Breast epithelium (tissue), 3 donors: ENCODE data around the gene LYRM4.

Experiments used
- POLR2A ChIP-seq: fragments of 450-650 bp; IDR thresholded peaks from one replicate; pipeline ENCODE4 v1.6.1; 2016; ENCODE audit warnings: antibody characterized with exemption, mild to moderate bottlenecking, moderate library complexity
- POLR2AphosphoS5 ChIP-seq, 3 donors: sonication (generic); formaldehyde crosslinking; IDR thresholded peaks; one replicate each; pipeline ENCODE4 v1.6.1; 2017; ENCODE audit warnings: antibody characterized with exemption in 3 of 3
- TF ChIP-seq, protein P1 (sequence below), 3 donors: fragments of 450-650 bp; IDR thresholded peaks; one replicate each; pipeline ENCODE4 v1.5.1; 2016 to 2017; ENCODE audit warnings: antibody characterized with exemption in 3 of 3, mild to moderate bottlenecking in 3 of 3, moderate library complexity in 3 of 3

- TF ChIP-seq POLR2A (no peak), POLR2AphosphoS5 (IDR thresholded peaks at IDR 0.05) (no peak)
- TF ChIP-seq, protein P1, sequence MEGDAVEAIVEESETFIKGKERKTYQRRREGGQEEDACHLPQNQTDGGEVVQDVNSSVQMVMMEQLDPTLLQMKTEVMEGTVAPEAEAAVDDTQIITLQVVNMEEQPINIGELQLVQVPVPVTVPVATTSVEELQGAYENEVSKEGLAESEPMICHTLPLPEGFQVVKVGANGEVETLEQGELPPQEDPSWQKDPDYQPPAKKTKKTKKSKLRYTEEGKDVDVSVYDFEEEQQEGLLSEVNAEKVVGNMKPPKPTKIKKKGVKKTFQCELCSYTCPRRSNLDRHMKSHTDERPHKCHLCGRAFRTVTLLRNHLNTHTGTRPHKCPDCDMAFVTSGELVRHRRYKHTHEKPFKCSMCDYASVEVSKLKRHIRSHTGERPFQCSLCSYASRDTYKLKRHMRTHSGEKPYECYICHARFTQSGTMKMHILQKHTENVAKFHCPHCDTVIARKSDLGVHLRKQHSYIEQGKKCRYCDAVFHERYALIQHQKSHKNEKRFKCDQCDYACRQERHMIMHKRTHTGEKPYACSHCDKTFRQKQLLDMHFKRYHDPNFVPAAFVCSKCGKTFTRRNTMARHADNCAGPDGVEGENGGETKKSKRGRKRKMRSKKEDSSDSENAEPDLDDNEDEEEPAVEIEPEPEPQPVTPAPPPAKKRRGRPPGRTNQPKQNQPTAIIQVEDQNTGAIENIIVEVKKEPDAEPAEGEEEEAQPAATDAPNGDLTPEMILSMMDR (IDR thresholded peaks at IDR 0.05): no peak
These were observed 52.2 kb downstream of the LYRM4 start for GRCh38 chr6:5208471-5208971.
